A673 (cell line): ENCODE measurements around the gene OTOG. TPM values are rescaled to one million over a fixed set of nuclear protein-coding genes. Genes with fewer than 3 reads are reported as not detected.

Source experiments
- BruUV-seq: library from RNA; stranded (reverse); fragments of 400-500 nt; replicated peaks from 2 replicates; lab custom pipeline; 2021; lab: Mats Ljungman, UMichigan
- CTCF ChIA-PET: fragments of 300-600 bp; sonication (Branson Sonifier 250); formaldehyde crosslinking; loops from one replicate; lab custom pipeline; 2022; ENCODE audit warnings: antibody characterized with exemption; lab: Charles Lee
- POLR2A ChIA-PET: fragments of 300-600 bp; sonication (Branson Sonifier 250); formaldehyde crosslinking; loops from one replicate; lab custom pipeline; 2022; ENCODE audit warnings: antibody characterized with exemption; ENCODE audit not compliant: low non-redundant PET; lab: Charles Lee
- DNase-seq: peaks from one replicate; pipeline ENCODE4 v3.0.0-alpha.2; 2015; ENCODE audit warnings: low spot score
- H3K27ac ChIP-seq: fragments of 200-600 bp; sonication (generic); 2 replicates; pipeline ENCODE4 v1.5.1; 2016; ENCODE audit warnings: mixed run types, low read depth, mild to moderate bottlenecking, mixed read lengths, antibody characterized with exemption, low read length; ENCODE audit not compliant: poor library complexity, severe bottlenecking
- H3K27me3 ChIP-seq: fragments of 200-600 bp; sonication (generic); replicated peaks from 2 replicates; pipeline ENCODE4 v1.6.1; 2017; ENCODE audit warnings: mixed run types, low read depth, mild to moderate bottlenecking, mixed read lengths, antibody characterized with exemption, low read length; ENCODE audit not compliant: insufficient read depth, poor library complexity
- H3K36me3 ChIP-seq: fragments of 200-600 bp; sonication (generic); 2 replicates; pipeline ENCODE4 v1.6.1; 2016; ENCODE audit warnings: mixed run types, mild to moderate bottlenecking, mixed read lengths, antibody characterized with exemption, low read length; ENCODE audit not compliant: insufficient read depth, poor library complexity, severe bottlenecking
- H3K4me1 ChIP-seq: fragments of 200-600 bp; sonication (generic); 2 replicates; pipeline ENCODE4 v1.6.1; 2017; ENCODE audit warnings: mixed run types, mild to moderate bottlenecking, mixed read lengths, antibody characterized with exemption, low read length; ENCODE audit not compliant: insufficient read depth, poor library complexity, severe bottlenecking
- H3K4me3 ChIP-seq: fragments of 200-600 bp; sonication (generic); 2 replicates; pipeline ENCODE4 v1.5.1; 2016; ENCODE audit warnings: low read depth, mixed run types, mild to moderate bottlenecking, mixed read lengths, low read length; ENCODE audit not compliant: poor library complexity, severe bottlenecking
- H3K9me3 ChIP-seq: fragments of 200-600 bp; sonication (generic); 2 replicates; pipeline ENCODE4 v1.6.1; 2016; ENCODE audit warnings: mixed run types, low read depth, mild to moderate bottlenecking, mixed read lengths, antibody characterized with exemption, low read length; ENCODE audit not compliant: poor library complexity, severe bottlenecking
- EZH2 ChIP-seq: fragments of 200-600 bp; sonication (generic); IDR thresholded peaks from 2 replicates; pipeline ENCODE4 v1.6.1; 2017; ENCODE audit warnings: borderline replicate concordance, low read depth, mild to moderate bottlenecking, mixed read lengths, antibody characterized with exemption, low read length; ENCODE audit not compliant: poor library complexity, severe bottlenecking
- intact Hi-C: fragments of 100-400 bp; cut with micrococcal nuclease; formaldehyde crosslinking; loops from one replicate; pipeline ENCODE4 v1.10.0; 2022; ENCODE audit not compliant: unreplicated experiment
- total RNA-seq: library from RNA; stranded (reverse); gene quantifications from 2 replicates; pipeline ENCODE4 v1.2.3, GENCODE V29; 2021
- TF ChIP-seq, protein P1 (sequence below): fragments of 300-800, 200-600 bp; sonication (generic); conservative IDR thresholded peaks from 2 replicates; pipeline ENCODE4 v1.5.1; 2017; ENCODE audit warnings: low read depth, mild to moderate bottlenecking, antibody characterized with exemption, low read length, moderate library complexity, mixed read lengths

OTOG gene
- total RNA-seq, 1 experiment from 2014 or later: not detected

DNA sequence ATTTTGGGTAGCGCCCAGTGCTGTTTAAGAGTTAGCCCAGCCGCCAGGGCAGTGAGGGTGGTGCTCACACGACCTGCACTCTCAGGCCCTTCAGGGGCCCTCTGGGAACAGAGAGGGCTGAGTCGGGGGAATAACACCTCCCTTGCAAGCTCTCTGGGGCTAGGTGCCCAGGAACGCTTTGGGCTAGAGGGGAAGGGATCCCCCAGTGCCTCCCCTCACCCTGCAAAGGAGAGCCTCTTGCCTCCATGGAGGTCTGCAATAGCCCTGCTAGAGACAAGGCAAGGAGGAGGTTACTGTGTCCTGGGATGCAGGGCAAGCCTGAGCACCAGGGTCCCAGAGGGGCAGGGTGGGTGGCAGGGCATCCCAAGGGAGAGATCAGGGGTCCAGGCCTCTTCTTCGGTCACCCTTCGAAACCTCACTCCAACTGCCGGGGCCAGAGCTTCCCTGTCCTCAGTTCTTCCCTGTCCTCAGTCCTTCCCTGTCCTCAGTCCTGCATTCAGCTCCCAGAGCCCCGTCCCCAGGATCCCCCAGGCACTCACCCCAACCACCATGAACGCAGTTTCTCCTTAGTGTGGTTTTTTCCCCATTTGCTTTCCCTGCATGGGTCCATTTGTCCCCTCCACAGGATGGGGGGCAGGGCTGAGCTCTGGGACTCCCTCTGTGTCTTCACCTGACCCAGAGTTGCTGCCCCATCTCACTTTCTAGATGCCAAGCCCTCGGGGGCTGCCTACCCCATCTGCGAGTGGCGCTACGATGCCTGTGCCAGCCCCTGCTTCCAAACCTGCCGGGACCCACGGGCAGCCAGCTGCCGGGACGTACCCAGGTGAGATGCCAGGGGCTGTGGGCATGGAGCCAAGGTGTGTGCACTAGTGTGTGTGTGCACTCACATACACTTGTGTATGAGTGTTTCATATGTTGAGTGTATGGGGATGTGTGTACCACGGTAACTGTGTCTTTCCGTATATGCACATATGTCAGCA is 60.8 kb downstream of the OTOG start:
- DNase-seq: no peak
- Histone ChIP-seq H3K36me3 (no peaks in the 10 kb centered on the region), H3K4me3 (no peak overlapping the region), H3K4me1 (no peaks in the 10 kb centered on the region), H3K27me3 (no peaks in the 10 kb centered on the region), H3K27ac (no peak overlapping the region), H3K9me3 (no peaks in the 10 kb centered on the region)
- BruUV-seq: no TSS peak
- intact Hi-C loops: no loop called here
- CTCF ChIA-PET: no interaction called here
- POLR2A ChIA-PET: no interaction called here
- TF ChIP-seq, protein P1, sequence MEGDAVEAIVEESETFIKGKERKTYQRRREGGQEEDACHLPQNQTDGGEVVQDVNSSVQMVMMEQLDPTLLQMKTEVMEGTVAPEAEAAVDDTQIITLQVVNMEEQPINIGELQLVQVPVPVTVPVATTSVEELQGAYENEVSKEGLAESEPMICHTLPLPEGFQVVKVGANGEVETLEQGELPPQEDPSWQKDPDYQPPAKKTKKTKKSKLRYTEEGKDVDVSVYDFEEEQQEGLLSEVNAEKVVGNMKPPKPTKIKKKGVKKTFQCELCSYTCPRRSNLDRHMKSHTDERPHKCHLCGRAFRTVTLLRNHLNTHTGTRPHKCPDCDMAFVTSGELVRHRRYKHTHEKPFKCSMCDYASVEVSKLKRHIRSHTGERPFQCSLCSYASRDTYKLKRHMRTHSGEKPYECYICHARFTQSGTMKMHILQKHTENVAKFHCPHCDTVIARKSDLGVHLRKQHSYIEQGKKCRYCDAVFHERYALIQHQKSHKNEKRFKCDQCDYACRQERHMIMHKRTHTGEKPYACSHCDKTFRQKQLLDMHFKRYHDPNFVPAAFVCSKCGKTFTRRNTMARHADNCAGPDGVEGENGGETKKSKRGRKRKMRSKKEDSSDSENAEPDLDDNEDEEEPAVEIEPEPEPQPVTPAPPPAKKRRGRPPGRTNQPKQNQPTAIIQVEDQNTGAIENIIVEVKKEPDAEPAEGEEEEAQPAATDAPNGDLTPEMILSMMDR: no peak
- TF ChIP-seq EZH2: no peak

DNA sequence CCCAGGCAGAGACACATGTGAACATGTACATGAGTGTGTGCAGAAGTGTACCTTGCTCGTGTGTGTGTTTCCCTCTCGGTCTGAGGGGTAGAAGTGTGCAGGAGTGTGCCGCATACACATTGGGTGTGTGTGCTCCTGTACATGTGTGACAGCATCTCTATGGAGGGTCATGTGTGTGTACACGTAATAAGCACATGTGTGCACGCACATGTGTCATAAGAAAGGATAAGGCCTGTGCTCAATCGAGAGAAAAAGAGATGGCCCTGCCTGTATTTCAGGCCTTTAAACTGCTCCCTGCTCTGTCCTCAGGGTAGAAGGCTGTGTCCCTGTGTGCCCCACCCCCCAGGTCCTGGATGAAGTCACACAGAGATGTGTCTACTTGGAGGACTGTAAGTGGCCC is 61.8 kb downstream of the OTOG start:
- DNase-seq: no peak
- Histone ChIP-seq H3K27ac (no peak overlapping the region), H3K9me3 (no peaks in the 10 kb centered on the region), H3K36me3 (no peaks in the 10 kb centered on the region), H3K27me3 (no peaks in the 10 kb centered on the region), H3K4me3 (no peak overlapping the region), H3K4me1 (no peaks in the 10 kb centered on the region)
- no TSS peak for BruUV-seq
- TF ChIP-seq EZH2: no peak
- ChIA-PET POLR2A (no interaction called here), CTCF (no interaction called here)
- intact Hi-C loops: no loop called here

DNA sequence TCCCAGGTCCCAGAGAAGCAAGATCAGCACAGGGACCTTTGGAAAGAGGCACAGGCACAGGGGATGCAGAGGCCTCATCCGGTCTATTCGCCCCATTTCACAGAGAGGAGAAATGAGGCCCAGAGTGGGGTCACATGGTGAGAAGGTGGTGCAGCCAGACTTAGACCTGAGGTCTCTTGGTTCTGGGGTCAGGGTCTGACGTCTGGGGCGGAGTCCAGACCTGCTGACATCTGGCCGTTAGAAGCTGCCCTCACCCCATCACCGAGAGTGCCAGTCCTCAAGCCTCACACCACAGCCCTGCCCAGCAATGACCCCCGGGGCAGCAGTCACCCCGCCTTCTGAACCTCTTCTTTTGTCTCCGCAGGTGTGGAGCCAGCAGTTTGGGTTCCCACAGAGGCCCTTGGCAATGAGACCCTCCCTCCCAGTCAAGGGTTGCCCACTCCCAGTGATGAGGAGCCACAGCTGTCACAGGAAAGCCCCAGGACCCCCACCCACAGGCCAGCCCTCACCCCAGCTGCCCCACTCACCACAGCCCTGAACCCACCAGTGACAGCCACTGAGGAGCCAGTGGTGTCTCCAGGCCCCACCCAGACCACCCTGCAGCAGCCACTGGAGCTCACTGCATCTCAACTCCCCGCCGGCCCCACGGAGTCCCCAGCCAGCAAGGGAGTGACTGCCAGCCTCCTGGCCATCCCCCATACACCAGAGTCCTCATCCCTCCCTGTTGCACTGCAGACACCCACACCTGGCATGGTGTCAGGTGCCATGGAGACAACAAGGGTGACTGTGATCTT is 62.4 kb downstream of the OTOG start:
- Histone ChIP-seq H3K4me1 (no peaks in the 10 kb centered on the region), H3K4me3 (no peak overlapping the region), H3K27ac (no peak overlapping the region), H3K9me3 (no peaks in the 10 kb centered on the region), H3K36me3 (no peaks in the 10 kb centered on the region), H3K27me3 (no peaks in the 10 kb centered on the region)
- intact Hi-C loops: no loop called here
- CTCF ChIA-PET: no interaction called here
- BruUV-seq: no TSS peak
- DNase-seq: no peak
- TF ChIP-seq EZH2: no peak
- TF ChIP-seq, protein P1: no peak
- POLR2A ChIA-PET: no interaction called here
